GM19452 (cell line): ENCODE data around the gene LHPP.

Experiments
- ATAC-seq: cut with Tn5 transposase; IDR thresholded peaks from one replicate; pipeline ENCODE4 v1.9.1; 2021; ENCODE audit not compliant: unreplicated experiment

The LHPP gene

DNA sequence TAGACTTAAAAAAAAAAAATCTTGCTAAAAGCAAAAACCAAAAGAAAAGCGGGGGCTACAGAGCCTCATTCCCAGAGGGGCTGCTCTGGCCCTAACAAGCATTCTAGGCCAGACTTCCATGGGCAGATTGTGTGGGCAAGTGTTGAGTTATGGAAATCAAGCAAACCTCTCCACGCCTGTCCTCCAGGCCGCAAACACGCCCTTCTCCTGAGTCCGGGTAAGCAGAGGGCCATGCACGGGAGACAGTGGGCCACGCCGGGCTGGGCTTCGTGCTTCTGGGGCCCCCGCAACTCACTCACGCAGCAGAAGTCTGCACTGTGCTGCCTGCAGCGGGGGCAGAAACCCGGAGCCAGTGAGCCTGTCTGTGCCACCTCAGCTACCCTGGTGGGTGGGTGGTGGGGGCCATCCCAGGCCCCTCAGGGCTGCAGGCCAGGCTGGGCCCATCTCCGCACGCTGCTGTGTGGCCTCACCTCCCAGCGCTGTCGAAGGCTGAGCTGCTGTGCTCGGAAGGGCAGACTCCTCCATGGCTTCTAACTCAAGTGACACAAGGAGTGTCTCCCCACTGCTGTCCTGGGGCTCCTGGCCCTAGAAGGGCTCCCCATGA is 156.9 kb downstream of the LHPP start:
- ATAC-seq = no peak

- ATAC-seq = peak; percentile 21
Observed at GRCh38 chr10:124619195-124619594, 157.6 kb downstream of the LHPP start.

GRCh38 chr10:124619802-124620490 is 158.3 kb downstream of the LHPP start:
- ATAC-seq = peak; percentile 36

- ATAC-seq = no peak
Observed at GRCh38 chr10:124621637-124622036, 160.0 kb downstream of the LHPP start.

- no peak for ATAC-seq
Observed at GRCh38 chr10:124622158-124622557, 160.5 kb downstream of the LHPP start.

- ATAC-seq = no peak
Observed at GRCh38 chr10:124622866-124623536, 161.4 kb downstream of the LHPP start.

GRCh38 chr10:124624006-124624405 is 162.4 kb downstream of the LHPP start:
- ATAC-seq = no peak

DNA sequence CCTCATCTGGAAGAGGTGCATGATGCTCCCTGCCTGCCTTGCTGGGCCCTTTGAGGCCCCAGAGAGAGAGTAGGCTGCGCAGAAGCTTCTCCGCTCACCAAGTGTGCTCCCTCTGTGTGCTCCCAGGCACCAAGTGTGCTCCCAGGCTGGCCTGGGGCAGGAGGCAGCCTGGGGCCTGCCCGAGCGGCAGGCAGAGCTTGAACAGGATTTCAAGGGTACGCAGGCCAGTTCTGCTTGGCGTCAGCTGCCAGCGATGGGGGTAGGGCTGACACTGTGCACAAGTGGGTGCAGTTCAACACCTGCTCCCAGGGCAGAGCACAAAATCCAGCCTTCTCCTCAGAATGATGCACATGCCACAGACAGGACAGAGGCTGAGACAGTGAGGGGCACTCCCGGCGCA is 162.8 kb downstream of the LHPP start:
- no peak for ATAC-seq

GRCh38 chr10:124624895-124625294 is 163.3 kb downstream of the LHPP start:
- ATAC-seq = no peak

DNA sequence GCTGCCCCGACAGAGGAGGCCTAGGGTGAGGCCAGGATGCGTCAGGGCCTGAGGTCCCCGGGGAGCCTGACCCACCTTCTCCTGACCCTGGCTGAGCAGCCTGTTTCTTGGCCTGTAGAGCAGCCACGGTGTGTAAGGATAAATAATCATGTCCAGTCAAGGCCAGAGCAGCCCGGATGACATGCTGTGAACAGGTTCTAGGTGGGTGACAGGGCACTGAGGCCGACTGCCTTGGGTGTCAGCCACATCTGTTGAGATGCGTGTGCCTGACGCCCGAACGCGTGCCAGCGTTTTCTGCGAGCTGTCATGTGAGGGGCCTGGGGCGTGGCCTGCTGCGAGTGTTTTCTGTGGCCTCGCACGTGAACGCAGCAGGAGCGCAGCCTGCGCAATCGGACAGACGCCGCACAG is 164.2 kb downstream of the LHPP start:
- no peak for ATAC-seq

GRCh38 chr10:124626759-124627380 is 165.2 kb downstream of the LHPP start:
- peak; percentile 76 for ATAC-seq

- ATAC-seq = no peak
Observed at GRCh38 chr10:124627866-124628675, 166.4 kb downstream of the LHPP start.

DNA sequence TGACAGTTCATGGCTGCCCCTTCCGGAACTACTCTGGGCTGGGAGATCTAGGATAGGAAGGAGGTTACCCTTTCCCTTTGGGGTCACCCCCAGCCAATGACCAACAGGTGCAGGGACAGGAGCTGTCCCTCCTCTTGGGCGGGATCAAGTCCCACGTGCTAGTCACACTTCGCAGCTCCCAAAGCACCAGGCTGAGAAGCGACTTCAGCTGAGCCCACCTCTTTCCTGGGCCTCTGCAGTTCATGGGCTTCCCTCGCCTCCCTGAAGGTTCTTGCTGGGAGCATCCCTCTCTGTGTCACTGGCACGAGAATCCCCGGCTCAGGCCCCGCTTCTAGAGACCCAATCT is 167.0 kb downstream of the LHPP start:
- no peak for ATAC-seq

GRCh38 chr10:124629415-124629814 is 167.8 kb downstream of the LHPP start:
- no peak for ATAC-seq

- ATAC-seq = no peak
Observed at GRCh38 chr10:124629842-124630241, 168.2 kb downstream of the LHPP start.

DNA sequence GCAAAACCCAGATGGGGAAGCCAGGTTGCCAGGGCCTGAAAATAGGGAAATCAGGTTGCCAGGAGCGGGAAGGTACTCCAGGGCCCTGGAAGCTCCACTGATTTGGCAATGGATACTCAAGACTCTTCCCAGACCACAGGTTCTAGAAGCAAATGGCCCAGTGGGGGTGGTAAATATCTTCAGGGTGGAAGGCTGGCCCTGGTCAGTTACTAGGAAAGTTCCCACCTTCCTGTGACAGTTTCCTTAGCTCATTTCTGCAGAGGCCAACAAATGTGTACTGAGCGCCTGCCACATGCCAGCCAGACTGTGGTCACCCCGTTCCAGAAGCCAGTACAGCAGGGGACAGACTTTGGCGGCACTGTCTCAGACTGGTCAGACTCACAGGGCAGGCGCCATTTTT is 168.9 kb downstream of the LHPP start:
- ATAC-seq = no peak

DNA sequence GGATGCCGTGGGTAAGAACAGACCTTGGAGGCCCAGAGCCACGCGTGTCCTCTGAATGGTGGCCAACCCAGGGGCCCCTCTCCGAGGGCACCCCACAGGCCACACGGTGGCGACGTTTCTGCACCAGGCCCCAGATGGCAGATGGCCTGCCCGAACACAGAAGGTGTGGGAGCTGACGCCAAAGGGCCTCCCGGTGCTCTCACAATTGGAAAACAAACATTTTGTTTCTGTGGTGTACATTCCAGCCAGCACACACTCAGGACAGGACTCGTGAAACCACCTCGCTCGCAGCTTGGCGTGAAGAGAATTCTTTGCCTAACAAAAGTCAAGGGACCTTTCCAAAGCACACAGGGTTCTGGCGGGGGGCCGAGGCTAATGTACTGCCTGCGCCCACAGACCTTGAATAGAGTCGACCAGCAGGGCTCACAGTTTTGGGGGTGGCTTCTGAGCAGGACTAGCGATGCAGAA is 170.5 kb downstream of the LHPP start:
- ATAC-seq = no peak

GRCh38 chr10:124632566-124632965 is 170.9 kb downstream of the LHPP start:
- ATAC-seq = no peak

DNA sequence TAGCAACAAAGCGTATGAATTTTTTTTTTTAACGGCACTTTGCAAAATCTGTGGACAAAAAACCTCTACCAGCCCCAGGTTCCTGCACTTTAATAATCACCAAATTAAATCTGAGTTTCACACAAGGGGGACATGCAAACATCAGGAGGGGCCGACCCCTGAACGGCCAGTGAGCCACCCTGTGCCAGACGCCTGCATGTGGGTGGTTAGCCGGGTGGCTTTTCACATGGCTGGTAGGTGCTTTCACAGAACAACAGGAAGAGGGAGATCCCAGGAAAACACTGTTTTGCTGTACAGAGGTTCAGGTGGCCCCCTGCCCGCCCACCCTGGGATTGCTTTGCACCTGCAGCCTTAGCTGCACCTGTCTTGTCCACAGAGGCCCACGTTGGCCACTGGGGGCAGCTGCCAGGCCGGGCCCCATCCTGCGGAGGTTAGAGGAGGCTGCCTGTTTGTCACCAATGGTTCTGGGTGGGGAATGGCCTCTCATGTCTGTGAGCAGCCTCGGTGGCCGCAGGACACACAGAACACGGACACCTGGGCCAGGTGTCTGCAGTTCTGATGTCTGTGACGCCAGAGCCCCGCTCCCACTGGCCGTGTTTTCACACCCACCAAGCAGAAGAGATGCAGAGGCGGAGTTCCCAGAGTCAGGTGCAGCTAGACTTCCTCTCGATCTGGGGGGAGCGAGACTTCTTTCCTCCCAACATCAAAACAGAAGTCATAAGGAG is 174.8 kb downstream of the LHPP start:
- no peak for ATAC-seq

DNA sequence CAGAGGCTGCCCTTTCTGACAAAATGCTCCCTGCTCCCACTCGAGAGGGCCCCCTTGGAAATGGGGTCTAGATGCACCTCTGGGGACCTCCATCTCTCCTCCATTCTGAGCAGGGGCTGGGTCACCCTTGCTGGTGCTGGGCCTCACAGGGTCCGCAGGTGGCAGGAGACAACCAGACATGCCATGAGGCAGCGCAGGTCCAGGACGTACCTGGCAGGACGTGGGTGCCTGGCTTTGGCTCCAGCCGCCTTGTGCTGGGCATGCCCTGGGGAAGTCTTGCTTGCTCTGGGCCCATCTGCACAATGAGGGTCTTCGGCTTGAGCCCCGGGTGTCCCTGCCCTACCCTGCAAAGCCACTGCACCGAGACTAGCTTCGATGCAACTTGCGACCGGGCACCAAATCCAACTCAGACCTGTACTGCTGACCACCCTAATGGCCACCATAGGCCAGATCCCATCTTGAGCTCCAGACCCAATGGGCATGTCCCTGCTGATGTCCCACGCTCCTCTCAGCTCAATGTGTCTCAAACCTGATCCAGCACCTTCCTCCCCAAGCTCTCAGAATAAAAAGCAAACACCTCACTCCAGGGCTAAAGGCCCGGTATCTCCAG is 175.6 kb downstream of the LHPP start:
- no peak for ATAC-seq
